T-helper 1 cell treated with Interleukin-12 subunit alpha and Interleukin-12 subunit beta and Interleukin-4 antibody, amounts not matched to agents 30 μg/mL and 1 μg/mL, for 36 hours (primary cell): ENCODE results near the gene RNF123.
"Not testable (repeated sequence)": the region's sequence is repeated elsewhere in the genome, so short reads cannot be mapped to it uniquely, and the experiment has no call there.

Source experiments
- H3K27ac Mint-ChIP-seq: one replicate; pipeline ENCODE4 v1.8.0; 2021; ENCODE audit warnings: mild to moderate bottlenecking, mixed read lengths
- H3K27me3 Mint-ChIP-seq: one replicate; pipeline ENCODE4 v1.8.0; 2021; ENCODE audit warnings: low read depth, mixed read lengths
- H3K36me3 Mint-ChIP-seq: one replicate; pipeline ENCODE4 v1.8.0; 2021; ENCODE audit warnings: low read depth, mixed read lengths
- H3K4me1 Mint-ChIP-seq: one replicate; pipeline ENCODE4 v1.8.0; 2021; ENCODE audit warnings: low read depth, mixed read lengths
- H3K4me3 Mint-ChIP-seq: one replicate; pipeline ENCODE4 v1.8.0; 2021; ENCODE audit warnings: mild to moderate bottlenecking, moderate library complexity, mixed read lengths
- H3K9me3 Mint-ChIP-seq: one replicate; pipeline ENCODE4 v1.8.0; 2021; ENCODE audit warnings: mixed read lengths

The RNF123 gene

DNA sequence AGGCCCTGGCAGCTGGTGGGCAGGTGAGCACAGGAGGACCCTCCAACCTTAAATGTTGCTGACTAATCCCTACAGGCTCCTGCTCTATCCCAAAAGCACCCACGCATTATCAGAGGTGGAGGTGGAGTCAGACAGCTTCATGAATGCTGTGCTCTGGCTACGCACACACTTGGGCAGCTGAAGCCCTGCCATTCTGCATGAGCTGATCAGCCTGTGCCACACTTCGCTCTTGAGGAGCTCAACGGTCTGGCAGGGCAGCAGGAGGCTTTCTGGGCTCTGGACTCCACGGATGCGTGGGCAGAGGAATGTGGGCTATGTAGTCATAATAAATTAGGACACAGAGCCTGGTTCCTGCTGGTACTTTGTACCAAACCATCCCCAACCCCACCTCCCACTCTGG lies 6.2 kb upstream of the RNF123 start:
- H3K9me3 Mint-ChIP-seq, result no peaks in the 10 kb centered on the region
- H3K27me3 Mint-ChIP-seq, result no peaks in the 10 kb centered on the region
- H3K4me1 Mint-ChIP-seq, result no peaks in the 10 kb centered on the region
- H3K36me3 Mint-ChIP-seq, result peaks cover 10% of the 10 kb centered on the region
- H3K27ac Mint-ChIP-seq, result no peak overlapping the region
- H3K4me3 Mint-ChIP-seq, result no peak overlapping the region

DNA sequence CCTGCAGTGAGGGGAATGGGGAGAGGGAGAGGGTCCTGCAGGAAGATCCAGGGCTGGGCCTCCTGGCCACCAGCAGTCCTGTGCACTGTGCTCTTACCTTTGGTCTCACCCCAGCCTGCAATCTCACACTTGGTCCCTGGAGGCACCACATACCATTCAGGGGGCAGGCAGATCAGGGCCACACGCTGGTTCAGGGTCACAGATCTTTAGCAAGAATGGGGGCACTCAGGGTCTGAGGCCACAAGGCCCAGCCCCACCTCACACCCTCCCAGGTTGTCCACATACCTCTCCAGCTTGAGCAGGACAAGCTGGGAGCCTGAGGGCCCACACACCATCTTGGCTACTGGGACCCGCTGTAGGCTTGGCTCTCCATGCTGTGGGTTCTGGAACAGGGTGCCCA lies 4.9 kb upstream of the RNF123 start:
- not testable (repeated sequence) for H3K4me3 Mint-ChIP-seq, H3K9me3 Mint-ChIP-seq, H3K36me3 Mint-ChIP-seq, H3K27ac Mint-ChIP-seq, H3K4me1 Mint-ChIP-seq, H3K27me3 Mint-ChIP-seq

DNA sequence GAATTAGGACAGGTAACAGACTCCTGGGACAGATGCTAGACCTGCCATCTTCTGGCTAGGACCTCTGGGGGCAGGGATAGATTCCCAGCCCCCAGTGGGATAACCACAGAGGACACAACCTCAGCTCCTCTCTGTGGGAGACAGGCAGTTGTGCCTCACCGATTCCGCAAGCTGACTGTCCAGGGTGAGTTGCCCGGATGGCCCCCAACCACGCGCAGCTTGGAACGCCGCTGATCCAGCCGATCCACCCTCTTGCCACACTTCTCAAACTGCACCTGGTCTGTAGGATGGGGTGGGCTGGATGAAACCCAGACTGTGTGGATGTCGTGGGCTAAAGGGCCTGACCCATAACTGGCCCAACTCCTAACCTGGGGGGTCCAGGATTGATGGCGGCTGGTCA lies 4.3 kb upstream of the RNF123 start:
- not testable (repeated sequence) for H3K27me3 Mint-ChIP-seq, H3K36me3 Mint-ChIP-seq, H3K9me3 Mint-ChIP-seq, H3K27ac Mint-ChIP-seq, H3K4me1 Mint-ChIP-seq, H3K4me3 Mint-ChIP-seq

DNA sequence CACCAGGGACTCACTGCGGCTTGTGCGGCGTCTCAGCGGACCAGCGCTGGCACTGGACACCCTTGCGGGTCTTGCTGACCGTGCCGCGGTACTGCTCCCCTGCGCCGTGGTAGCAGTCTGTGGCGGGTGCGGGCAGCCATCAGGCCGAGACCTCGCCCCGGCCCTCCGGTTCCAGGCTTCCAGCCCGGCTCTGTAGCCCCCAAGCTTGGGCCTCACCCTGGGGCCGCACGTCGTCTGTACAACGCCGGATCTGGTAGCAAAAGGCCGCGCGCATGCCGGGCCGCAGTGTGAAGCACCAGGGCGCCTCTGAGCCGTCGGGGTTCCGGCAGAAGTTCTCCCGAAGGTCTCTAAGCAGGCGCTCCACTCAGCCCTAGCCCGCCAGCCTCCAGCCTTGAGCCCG lies 3.5 kb upstream of the RNF123 start:
- not testable (repeated sequence) for H3K27me3 Mint-ChIP-seq, H3K36me3 Mint-ChIP-seq, H3K27ac Mint-ChIP-seq, H3K4me3 Mint-ChIP-seq, H3K9me3 Mint-ChIP-seq
- peaks cover 14% of the 10 kb centered on the region for H3K4me1 Mint-ChIP-seq

DNA sequence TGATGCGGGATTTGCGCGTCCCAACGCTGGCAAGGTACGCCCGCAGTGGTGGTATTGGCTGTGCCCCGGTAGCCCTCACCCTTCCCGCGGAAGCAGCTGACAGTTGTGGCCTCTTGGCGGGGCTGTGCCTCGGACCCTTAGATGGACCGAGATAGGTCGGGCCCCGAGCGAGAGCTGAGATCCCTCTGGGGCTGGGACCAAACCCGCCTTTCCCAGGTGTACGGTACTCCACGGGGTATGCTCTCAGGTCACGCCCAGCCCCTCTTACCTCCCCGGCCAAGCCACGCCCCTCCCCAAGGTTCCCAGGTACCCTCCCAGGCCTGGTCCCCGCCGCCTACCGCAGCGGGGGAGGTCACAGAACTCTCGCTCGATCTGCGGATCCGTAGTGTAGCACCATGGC lies 3.0 kb upstream of the RNF123 start:
- H3K27me3 Mint-ChIP-seq, H3K9me3 Mint-ChIP-seq, H3K27ac Mint-ChIP-seq, H3K36me3 Mint-ChIP-seq: not testable (repeated sequence)
- Mint-ChIP-seq H3K4me3 (peak overlapping the region; percentile 17), H3K4me1 (peaks cover 17% of the 10 kb centered on the region)

- not testable (repeated sequence) for H3K36me3 Mint-ChIP-seq, H3K4me3 Mint-ChIP-seq, H3K27ac Mint-ChIP-seq, H3K27me3 Mint-ChIP-seq, H3K9me3 Mint-ChIP-seq
- peaks cover 17% of the 10 kb centered on the region for H3K4me1 Mint-ChIP-seq
Observed at GRCh38 chr3:49686769-49687423, 2.5 kb upstream of the RNF123 start.

- H3K4me1 Mint-ChIP-seq, result peaks cover 17% of the 10 kb centered on the region
- not testable (repeated sequence) for H3K27me3 Mint-ChIP-seq, H3K36me3 Mint-ChIP-seq, H3K9me3 Mint-ChIP-seq, H3K27ac Mint-ChIP-seq, H3K4me3 Mint-ChIP-seq
Observed at GRCh38 chr3:49687424-49687795, 1.9 kb upstream of the RNF123 start.

DNA sequence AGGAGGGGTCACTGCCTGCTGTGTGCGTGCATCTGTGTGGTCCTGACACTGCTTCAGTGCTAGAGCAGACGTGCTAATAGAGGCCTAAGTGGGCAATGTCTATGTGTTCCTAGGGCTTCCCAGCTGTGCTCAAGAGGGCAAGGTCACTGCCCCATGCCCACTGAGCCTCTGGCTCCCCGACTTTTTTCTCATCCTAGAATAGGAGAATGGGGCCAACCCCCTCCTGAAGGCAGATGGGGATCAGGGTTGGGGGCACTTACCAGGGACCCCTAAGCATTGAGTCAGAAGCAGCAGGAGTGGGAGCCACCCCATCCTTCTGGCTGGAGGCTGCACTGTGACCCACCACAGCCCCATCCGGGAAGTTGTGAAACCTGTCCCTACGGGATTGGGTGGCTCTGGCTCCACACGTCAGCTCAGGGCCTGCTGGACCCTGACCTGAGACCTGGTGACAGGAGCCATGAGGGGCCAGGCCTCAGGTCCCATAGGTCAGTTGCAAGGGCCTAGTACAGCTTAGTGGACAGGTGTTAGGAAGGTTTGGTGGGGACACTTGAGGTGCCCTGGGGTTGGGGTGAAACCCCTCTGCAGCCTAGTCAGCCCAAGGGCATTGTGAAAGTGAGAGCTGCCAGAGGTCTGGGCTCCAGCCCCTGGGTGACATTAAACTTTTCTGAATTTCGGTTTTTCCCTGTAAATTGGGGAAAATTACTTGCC lies 865 bp upstream of the RNF123 start:
- H3K4me3 Mint-ChIP-seq, result peak overlapping the region; percentile 95
- peaks cover 20% of the 10 kb centered on the region for H3K4me1 Mint-ChIP-seq
- H3K9me3 Mint-ChIP-seq, H3K27me3 Mint-ChIP-seq, H3K36me3 Mint-ChIP-seq: not testable (repeated sequence)
- peak overlapping the region; percentile 82 for H3K27ac Mint-ChIP-seq

DNA sequence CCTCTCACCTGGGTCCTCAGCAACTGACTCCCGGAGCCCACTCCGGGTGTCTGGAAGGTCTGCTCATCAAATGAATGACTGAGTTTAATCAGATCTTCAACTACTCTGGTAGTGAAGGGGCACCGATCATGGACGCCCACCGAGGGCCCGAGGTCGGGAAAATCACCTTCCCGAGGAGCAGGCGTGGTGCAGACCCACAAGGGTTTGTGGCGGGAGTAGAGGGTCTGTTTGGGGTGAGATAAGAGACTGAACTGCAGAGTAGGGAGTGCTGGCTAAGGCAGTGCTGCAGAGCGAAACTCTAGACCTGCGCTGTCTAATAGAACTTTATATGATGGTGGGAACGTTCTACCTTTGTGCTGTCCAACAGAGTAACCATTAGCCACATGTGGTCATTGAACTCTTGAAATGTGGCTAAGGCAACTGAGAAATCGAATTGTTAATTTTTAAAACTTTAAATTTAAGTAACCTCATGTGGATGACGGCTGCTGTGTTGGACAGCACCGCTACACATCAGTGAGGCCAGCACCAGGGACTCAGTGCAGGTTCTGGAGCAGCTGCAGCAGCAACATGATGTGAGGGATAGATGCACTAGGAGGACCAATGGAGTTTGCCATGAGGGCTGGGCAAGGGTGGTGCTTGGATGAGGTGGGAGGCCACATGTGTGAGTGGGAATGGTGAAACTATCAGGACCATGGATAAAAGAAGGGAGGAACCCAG lies 709 bp downstream of the RNF123 start:
- H3K36me3 Mint-ChIP-seq, H3K27me3 Mint-ChIP-seq, H3K9me3 Mint-ChIP-seq: not testable (repeated sequence)
- H3K4me3 Mint-ChIP-seq, result peak overlapping the region; percentile 95
- peaks cover 20% of the 10 kb centered on the region for H3K4me1 Mint-ChIP-seq
- peak overlapping the region; percentile 82 for H3K27ac Mint-ChIP-seq

DNA sequence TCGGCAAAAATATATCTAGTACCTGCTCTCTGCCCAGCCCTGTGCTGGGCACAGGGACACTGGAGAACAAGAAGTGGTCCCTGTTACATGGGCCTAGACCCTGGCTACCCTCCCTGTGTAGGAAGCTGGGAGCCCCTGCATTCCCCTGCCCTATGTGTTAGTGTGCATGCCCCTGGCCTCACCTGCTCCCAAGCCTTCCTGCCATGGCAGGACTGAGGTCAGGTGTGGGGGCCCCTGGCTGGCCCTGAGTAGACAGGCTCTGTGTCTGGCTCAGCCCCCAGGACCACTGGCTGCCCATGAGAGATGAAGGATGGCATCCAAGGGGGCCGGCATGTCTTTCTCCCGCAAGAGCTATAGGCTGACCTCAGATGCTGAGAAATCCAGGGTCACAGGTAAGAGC lies 1.5 kb downstream of the RNF123 start:
- H3K9me3 Mint-ChIP-seq, H3K36me3 Mint-ChIP-seq, H3K27me3 Mint-ChIP-seq, H3K27ac Mint-ChIP-seq: not testable (repeated sequence)
- peak overlapping the region; percentile 95 for H3K4me3 Mint-ChIP-seq
- peaks cover 20% of the 10 kb centered on the region for H3K4me1 Mint-ChIP-seq

DNA sequence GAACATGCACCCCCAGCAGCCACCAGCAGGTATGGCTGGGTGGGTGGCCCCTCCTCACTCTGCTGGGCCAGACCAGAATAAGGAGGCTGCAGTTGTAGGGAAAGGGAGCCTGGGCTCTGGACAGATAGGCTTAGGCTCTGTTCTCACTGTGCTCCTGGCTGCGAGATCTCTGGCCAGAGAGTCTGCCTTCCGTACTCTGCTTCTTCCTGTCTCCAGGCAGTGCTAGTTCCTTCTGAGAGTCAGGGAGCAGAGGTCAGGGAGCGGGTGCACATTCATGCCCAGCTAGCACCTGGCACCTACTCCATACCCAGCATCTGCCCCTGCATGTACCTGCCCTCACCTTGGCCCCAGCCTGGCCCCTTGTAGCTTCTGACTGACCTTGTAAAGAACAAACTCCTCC lies 2.1 kb downstream of the RNF123 start:
- peaks cover 20% of the 10 kb centered on the region for H3K4me1 Mint-ChIP-seq
- H3K9me3 Mint-ChIP-seq, H3K4me3 Mint-ChIP-seq, H3K27me3 Mint-ChIP-seq, H3K36me3 Mint-ChIP-seq, H3K27ac Mint-ChIP-seq: not testable (repeated sequence)

DNA sequence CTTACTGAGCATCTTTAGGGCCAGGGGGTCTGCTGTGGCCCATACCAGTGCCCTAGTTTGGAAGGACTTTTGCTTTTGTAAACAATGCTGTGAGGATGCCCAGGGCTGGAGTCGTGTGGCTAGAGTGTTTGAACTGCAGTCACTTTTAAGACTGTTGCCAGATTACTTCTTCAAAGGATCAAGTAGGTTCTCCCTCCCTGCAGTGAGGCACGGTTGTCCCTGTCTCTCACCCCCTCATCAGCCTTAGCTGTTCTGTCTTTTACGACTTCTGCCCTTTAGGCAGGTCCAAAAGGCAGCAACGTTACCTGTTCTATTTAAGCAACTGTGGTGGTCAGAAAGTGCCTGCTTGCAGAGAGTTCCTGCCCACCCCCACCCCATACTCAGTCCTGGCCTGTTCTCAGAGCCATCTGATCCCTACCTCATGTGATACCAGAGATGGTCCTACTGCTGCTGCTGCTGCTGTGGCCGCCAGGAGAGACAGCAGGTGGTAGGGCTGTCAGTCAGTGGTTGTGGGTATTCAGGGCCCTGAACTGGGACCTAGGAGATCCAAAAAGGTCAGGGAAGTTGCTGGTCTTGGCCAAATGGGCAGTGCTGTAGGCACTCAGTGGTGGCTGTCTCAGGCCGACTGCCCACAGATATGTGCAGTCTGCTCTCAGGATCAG lies 5.2 kb downstream of the RNF123 start:
- H3K4me3 Mint-ChIP-seq, H3K9me3 Mint-ChIP-seq, H3K27me3 Mint-ChIP-seq, H3K27ac Mint-ChIP-seq, H3K36me3 Mint-ChIP-seq: not testable (repeated sequence)
- peaks cover 16% of the 10 kb centered on the region for H3K4me1 Mint-ChIP-seq

DNA sequence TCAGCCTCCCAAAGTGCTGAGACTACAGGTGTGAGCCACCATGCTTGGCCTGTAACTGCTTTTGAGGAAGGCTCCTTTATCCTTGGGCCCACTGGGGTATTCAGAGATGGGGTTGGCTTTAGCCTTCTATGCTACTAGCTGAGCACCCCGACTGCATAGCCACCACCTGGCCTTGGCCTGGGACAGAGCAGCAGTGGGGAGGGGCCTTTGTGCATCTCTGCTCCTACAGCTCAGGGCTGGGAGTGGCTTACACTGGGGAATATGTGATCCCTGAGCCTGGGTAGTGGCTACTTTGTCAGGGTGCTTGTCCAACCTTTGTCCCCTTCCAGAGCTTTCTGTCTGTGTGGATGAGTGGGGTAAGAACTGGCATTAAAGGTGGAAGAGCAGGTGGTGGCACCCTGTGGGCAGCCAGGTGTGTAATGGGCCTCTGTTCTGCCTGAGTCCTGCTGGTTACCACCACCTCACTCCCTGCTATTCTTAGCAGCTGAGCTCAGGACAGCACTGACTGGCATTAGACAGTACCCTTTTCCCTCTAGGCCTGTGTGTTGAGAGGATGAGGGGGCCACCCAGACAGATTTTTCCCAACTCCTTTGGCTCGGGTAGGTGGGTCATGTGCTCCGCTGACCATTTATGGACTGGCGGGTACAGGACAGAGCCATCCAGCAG lies 6.1 kb downstream of the RNF123 start:
- H3K36me3 Mint-ChIP-seq, H3K9me3 Mint-ChIP-seq, H3K4me3 Mint-ChIP-seq, H3K27me3 Mint-ChIP-seq, H3K4me1 Mint-ChIP-seq, H3K27ac Mint-ChIP-seq: not testable (repeated sequence)

GRCh38 chr3:49699281-49699979 lies 10.1 kb downstream of the RNF123 start:
- no peaks in the 10 kb centered on the region for H3K27me3 Mint-ChIP-seq
- no peaks in the 10 kb centered on the region for H3K9me3 Mint-ChIP-seq
- H3K4me3 Mint-ChIP-seq, result no peak overlapping the region
- H3K4me1 Mint-ChIP-seq, result no peaks in the 10 kb centered on the region
- no peaks in the 10 kb centered on the region for H3K36me3 Mint-ChIP-seq
- H3K27ac Mint-ChIP-seq, result no peak overlapping the region
